Suprapubic skin (tissue), 4 donors: ENCODE measurements around the gene QKI. TPM values are rescaled to one million over a fixed set of nuclear protein-coding genes. Genes with fewer than 3 reads are reported as not detected.

Experiments
- DNase-seq, 2 donors: peaks; one replicate each; pipeline ENCODE4 v3.0.0-alpha.2; 2019; ENCODE audit warnings: low spot score in 2 of 2
- H3K27ac ChIP-seq: fragments of 200-600 bp; sonication (generic); one replicate; pipeline ENCODE4 v1.5.1; 2019
- H3K27me3 ChIP-seq: fragments of 200-600 bp; sonication (generic); one replicate; pipeline ENCODE4 v1.5.1; 2019
- H3K36me3 ChIP-seq: fragments of 200-600 bp; sonication (generic); one replicate; pipeline ENCODE4 v1.5.1; 2019
- H3K4me1 ChIP-seq: fragments of 200-600 bp; sonication (generic); one replicate; pipeline ENCODE4 v1.5.1; 2019
- H3K4me3 ChIP-seq: fragments of 200-600 bp; sonication (generic); one replicate; pipeline ENCODE4 v1.5.1; 2019; ENCODE audit warnings: mild to moderate bottlenecking
- H3K9me3 ChIP-seq: fragments of 200-600 bp; sonication (generic); one replicate; pipeline ENCODE4 v1.5.1; 2019
- EP300 ChIP-seq: sonication (generic); formaldehyde crosslinking; IDR thresholded peaks from one replicate; pipeline ENCODE4 v1.6.1; 2017; ENCODE audit warnings: antibody characterized with exemption
- POLR2A ChIP-seq, 2 donors: fragments of 450-650 bp; IDR thresholded peaks; one replicate each; pipeline ENCODE4 v1.6.1; 2017; ENCODE audit warnings: antibody characterized with exemption in 2 of 2, mild to moderate bottlenecking in 2 of 2, moderate library complexity in 2 of 2
- POLR2AphosphoS5 ChIP-seq, 3 donors: sonication (generic); formaldehyde crosslinking; IDR thresholded peaks; one replicate each; pipeline ENCODE4 v1.6.1; 2017; ENCODE audit warnings: antibody characterized with exemption in 3 of 3
- WGBS: methylation state at CpG from one replicate; pipeline ENCODE4 v1.1.5; 2018; 5-methylcytosine and 5-hydroxymethylcytosine counted together
- total RNA-seq, 4 donors: library from RNA; depleted of rRNA; stranded (reverse); fragments of >200 nt; gene quantifications; one replicate each; pipeline ENCODE4 v1.1.0, GENCODE V29; 2016
- TF ChIP-seq, protein P1 (sequence below), 2 donors: fragments of 200-600 bp in 1 of 2; fragments of 450-650 bp in 1 of 2; sonication (generic) in 1 of 2; IDR thresholded peaks; one replicate each; pipeline ENCODE4 v1.5.1; 2016 to 2019; ENCODE audit warnings: antibody characterized with exemption in 2 of 2, mild to moderate bottlenecking in 1 of 2, moderate library complexity in 1 of 2

QKI gene
- total RNA-seq, 4 donors from 2014 or later, result 149 to 187 (median 165) TPM

GRCh38 chr6:163570579-163571231 is 156.2 kb downstream of the QKI start:
- DNase-seq, result no peak
- H3K4me3 ChIP-seq, result no peak overlapping the region
- 85% methylated on average over 12 of the region's 12 CpGs for WGBS
- no peak for TF ChIP-seq POLR2A (IDR thresholded peaks at IDR 0.05)
- no peak for TF ChIP-seq POLR2AphosphoS5 (IDR thresholded peaks at IDR 0.05)
- no peak for TF ChIP-seq EP300
- TF ChIP-seq, protein P1, sequence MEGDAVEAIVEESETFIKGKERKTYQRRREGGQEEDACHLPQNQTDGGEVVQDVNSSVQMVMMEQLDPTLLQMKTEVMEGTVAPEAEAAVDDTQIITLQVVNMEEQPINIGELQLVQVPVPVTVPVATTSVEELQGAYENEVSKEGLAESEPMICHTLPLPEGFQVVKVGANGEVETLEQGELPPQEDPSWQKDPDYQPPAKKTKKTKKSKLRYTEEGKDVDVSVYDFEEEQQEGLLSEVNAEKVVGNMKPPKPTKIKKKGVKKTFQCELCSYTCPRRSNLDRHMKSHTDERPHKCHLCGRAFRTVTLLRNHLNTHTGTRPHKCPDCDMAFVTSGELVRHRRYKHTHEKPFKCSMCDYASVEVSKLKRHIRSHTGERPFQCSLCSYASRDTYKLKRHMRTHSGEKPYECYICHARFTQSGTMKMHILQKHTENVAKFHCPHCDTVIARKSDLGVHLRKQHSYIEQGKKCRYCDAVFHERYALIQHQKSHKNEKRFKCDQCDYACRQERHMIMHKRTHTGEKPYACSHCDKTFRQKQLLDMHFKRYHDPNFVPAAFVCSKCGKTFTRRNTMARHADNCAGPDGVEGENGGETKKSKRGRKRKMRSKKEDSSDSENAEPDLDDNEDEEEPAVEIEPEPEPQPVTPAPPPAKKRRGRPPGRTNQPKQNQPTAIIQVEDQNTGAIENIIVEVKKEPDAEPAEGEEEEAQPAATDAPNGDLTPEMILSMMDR (IDR thresholded peaks at IDR 0.05), result no peak
- peaks cover 26% of the 10 kb centered on the region for H3K36me3 ChIP-seq
- no peak overlapping the region for H3K27ac ChIP-seq
- peaks cover 2% of the 10 kb centered on the region for H3K4me1 ChIP-seq
- H3K9me3 ChIP-seq, result no peaks in the 10 kb centered on the region
- H3K27me3 ChIP-seq, result no peaks in the 10 kb centered on the region

GRCh38 chr6:163571730-163572129 is 157.2 kb downstream of the QKI start:
- Histone ChIP-seq H3K27ac (no peak overlapping the region), H3K9me3 (no peaks in the 10 kb centered on the region), H3K36me3 (peaks cover 16% of the 10 kb centered on the region), H3K4me3 (no peak overlapping the region), H3K4me1 (peaks cover 2% of the 10 kb centered on the region), H3K27me3 (no peaks in the 10 kb centered on the region)
- no peak for DNase-seq
- WGBS, result 58% methylated on average over 2 of the region's 2 CpGs
- TF ChIP-seq POLR2A (IDR thresholded peaks at IDR 0.05), result no peak
- TF ChIP-seq, protein P1 (IDR thresholded peaks at IDR 0.05), result no peak
- no peak for TF ChIP-seq EP300
- no peak for TF ChIP-seq POLR2AphosphoS5 (IDR thresholded peaks at IDR 0.05)

GRCh38 chr6:163572612-163573011 is 158.1 kb downstream of the QKI start:
- TF ChIP-seq POLR2A (IDR thresholded peaks at IDR 0.05) (no peak), POLR2AphosphoS5 (IDR thresholded peaks at IDR 0.05) (no peak), EP300 (no peak)
- TF ChIP-seq, protein P1 (IDR thresholded peaks at IDR 0.05), result no peak
- Histone ChIP-seq H3K4me1 (peaks cover 2% of the 10 kb centered on the region), H3K27me3 (no peaks in the 10 kb centered on the region), H3K27ac (no peak overlapping the region), H3K4me3 (no peak overlapping the region), H3K36me3 (peaks cover 9% of the 10 kb centered on the region), H3K9me3 (no peaks in the 10 kb centered on the region)
- WGBS, result 70% methylated on average over 5 of the region's 5 CpGs
- no peak for DNase-seq

DNA sequence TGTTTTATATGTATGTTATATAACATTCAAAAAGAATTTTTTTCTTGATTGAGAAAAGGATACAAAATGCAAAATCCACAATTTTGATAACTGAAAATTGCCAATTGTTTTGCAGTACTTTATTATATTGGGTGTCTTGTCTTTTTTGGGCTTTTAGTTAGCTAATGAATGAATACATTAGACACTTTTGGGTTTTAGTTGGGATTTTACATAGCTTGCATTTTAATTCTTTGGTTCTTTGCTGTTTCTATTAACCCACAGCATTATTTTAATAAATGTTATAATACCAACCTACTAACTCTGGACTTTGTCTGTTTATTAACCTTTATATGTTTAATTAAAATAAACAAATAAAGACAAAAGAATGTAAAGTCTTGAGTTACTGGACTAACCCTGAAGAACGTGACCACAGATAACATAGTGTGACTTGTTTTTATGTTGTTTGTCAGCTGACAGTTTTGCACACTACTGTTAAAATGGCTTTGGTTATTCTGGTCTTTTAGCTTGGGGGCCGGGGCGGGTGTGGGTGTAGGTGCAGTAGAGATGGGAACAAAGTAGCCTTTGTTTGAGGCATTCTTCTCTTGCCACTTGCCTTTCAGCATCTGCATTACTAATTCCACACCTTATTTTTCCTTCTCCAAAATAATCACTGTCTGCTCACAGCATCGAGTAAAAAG is 159.1 kb downstream of the QKI start:
- DNase-seq, result no peak
- no peak overlapping the region for H3K27ac ChIP-seq
- TF ChIP-seq POLR2A (IDR thresholded peaks at IDR 0.05), result no peak
- no peaks in the 10 kb centered on the region for H3K27me3 ChIP-seq
- H3K9me3 ChIP-seq, result no peaks in the 10 kb centered on the region
- peaks cover 5% of the 10 kb centered on the region for H3K36me3 ChIP-seq
- peaks cover 2% of the 10 kb centered on the region for H3K4me1 ChIP-seq
- 75% methylated on average over 4 of the region's 4 CpGs for WGBS
- H3K4me3 ChIP-seq, result no peak overlapping the region

GRCh38 chr6:163576114-163576513 is 161.6 kb downstream of the QKI start:
- no peaks in the 10 kb centered on the region for H3K9me3 ChIP-seq
- H3K27ac ChIP-seq, result no peak overlapping the region
- H3K4me1 ChIP-seq, result peaks cover 15% of the 10 kb centered on the region
- no peak overlapping the region for H3K4me3 ChIP-seq
- no peaks in the 10 kb centered on the region for H3K27me3 ChIP-seq
- 51% methylated on average over 4 of the region's 4 CpGs for WGBS
- H3K36me3 ChIP-seq, result no peaks in the 10 kb centered on the region
- no peak for DNase-seq
- TF ChIP-seq, protein P1 (IDR thresholded peaks at IDR 0.05), result no peak
- TF ChIP-seq EP300 (no peak), POLR2A (IDR thresholded peaks at IDR 0.05) (no peak), POLR2AphosphoS5 (IDR thresholded peaks at IDR 0.05) (no peak)
